ENCODE results near the gene TRIB2.

The TRIB2 gene

GRCh38 chr2:12769492-12770105 is 52.9 kb downstream of the TRIB2 start:
- no peak for DNase-seq (ENCODE audit: extremely low read depth, low read depth)
- no peak for TF ChIP-seq CTCF (IDR thresholded peaks at IDR 0.05; ENCODE audit: low read depth, low read length)

GRCh38 chr2:12770300-12770968 is 53.7 kb downstream of the TRIB2 start:
- no peak for DNase-seq (ENCODE audit: extremely low read depth, low read depth)

DNA sequence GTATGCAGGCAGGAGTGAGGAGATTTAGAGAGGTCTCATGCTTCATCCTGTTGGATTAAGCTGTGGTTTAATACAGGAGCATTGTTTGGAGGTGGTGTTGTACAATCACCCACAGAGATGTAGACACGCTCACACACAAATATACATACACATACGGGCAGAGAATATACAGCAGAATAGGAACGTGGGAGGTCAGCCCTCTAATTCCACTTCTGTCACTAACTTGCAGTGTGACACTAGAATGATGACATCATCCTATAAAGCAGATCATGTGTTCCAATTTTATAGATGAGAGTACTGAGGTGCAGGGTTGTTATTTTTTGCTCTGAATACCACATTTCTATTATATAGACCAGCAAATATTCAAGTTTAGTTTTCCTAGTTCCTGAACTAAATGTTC is 54.4 kb downstream of the TRIB2 start:
- TF ChIP-seq CTCF (IDR thresholded peaks at IDR 0.05; ENCODE audit: low read depth, low read length), result no peak
- DNase-seq (ENCODE audit: extremely low read depth, low read depth), result no peak

More at GRCh38 chr2:12770300-12770968, 53.7 kb downstream of the TRIB2 start:
- TF ChIP-seq CTCF (IDR thresholded peaks at IDR 0.05; ENCODE audit: low read depth, low read length), result no peak

DNA sequence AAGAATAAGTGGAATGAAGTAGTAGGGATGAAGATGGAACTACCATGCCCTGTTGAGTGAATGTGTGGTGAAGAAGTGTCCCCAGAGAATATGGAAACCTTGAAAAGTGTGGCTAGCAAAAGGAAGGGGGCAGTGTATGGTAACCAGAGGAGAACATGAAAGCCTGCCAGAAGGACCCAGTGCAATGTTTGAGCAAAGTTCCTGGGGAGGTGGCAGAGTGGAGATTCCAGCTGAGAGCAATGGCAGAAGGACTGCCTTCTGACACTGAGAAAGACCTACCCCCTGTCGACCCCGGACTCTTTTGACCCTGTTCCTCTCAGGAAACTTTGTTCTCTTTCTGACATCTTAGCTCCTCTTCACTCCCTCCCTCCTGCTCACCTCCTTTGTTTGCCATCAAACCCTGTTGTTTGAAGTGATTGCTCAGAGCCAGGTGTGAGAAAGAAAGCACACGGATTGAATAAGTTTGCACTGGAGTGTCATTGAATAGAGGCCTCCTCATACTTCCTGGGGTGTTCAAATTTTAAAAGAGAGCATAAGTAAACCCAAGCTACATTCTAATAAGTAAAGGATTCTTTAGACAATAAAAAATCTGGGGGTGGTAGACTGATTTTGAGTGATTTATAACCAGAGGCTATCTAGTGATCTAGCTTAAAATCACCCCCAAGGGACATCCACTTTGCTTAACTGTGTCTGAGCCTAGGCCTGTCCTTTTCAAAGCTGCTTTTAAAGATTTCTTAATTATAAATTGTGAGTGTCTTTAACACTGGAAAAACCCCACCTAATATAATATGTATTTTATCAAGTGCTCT is 57.1 kb downstream of the TRIB2 start:
- DNase-seq (ENCODE audit: extremely low read depth, low read depth), result no peak

DNA sequence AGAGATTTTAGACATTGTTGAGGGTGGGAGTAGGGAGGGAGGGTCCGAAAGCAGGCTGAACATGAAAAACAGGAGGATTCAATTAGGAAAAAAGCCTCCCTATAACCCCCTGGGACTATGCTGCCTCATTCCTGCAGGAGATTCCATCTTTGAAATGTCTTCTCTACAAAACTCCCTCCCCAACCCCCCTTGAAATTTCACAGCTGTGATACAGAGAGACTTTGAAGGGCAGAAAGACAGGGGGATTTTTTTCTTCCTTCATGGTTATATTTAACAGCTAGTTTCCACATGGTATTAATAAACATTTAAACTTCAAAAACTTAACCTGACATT is 57.6 kb downstream of the TRIB2 start:
- DNase-seq (ENCODE audit: extremely low read depth, low read depth), result no peak
- no peak for TF ChIP-seq CTCF (IDR thresholded peaks at IDR 0.05; ENCODE audit: low read depth, low read length)

More for the DNA sequence above, 57.1 kb downstream of the TRIB2 start:
- TF ChIP-seq CTCF (IDR thresholded peaks at IDR 0.05; ENCODE audit: low read depth, low read length), result no peak

DNA sequence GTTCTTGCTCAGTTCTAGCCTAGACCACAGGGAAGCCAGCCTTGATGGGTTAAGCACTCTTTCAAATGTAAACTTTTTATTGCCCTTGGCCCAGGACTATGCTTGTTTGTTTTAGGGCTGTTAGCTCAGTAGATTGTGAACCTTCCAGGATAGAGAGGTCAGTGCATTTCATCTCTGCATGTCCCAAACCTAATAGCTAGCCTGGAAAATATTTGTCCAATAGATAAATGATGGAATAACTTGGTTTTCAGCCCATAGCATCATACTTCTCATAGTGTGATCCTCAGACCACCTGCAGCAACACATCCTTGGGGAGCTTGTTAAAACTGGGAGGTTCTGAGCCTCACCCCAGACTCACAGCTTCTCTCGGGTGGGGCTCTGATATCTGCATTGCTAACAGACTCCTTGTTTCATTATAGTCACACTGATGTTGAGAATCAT is 59.8 kb downstream of the TRIB2 start:
- TF ChIP-seq CTCF (IDR thresholded peaks at IDR 0.05; ENCODE audit: low read depth, low read length), result no peak
- DNase-seq (ENCODE audit: extremely low read depth, low read depth), result no peak

- no peak for DNase-seq (ENCODE audit: extremely low read depth, low read depth)
- TF ChIP-seq CTCF (IDR thresholded peaks at IDR 0.05; ENCODE audit: low read depth, low read length), result no peak
These were observed 61.6 kb downstream of the TRIB2 start for GRCh38 chr2:12778369-12778768.
